ENCODE data around the gene WDR37.

Gene WDR37

DNA sequence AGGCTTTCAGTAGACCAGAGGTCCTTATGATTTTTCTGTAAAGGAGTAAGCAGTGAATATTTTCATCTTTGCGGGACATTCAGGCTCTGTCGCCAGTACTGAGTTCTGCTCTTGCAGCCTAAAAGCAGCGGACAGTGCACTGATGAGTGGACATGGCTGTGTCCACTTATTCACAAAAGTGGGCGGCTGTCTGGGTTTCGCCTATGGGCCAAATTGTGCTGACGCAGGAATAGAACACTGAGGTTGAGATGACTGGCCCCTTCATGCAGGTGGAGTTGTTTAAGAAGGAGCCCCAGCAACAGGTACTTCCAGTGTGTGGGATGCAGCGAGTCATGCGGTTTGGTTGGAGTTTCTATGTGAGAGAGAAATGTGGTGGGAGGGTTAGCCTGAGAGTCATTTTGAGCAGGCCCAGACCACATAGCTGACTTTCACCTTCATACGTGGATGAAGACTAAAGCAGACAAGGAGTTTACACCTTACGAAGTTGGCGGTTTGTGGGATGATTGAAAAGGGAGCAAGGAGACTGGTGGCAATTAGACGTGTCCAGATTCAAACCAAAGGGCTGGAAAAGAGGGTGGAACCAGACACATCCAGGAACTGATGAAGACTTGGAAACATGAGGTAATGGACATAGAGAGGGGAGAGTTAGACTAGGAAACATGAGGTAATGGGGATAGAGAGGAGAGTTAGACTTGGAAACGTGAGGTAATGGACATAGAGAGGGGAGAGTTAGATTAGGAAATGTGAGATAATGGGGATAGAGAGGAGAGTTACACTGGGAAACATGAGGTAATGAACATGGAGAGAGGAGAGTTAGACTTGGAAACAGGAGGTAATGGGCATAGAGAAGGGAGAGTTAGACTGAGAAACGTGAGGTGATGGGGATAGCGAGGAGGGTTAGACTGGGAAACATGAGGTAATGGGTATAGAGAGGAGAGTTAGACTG, 38.2 kb downstream of the WDR37 start:
- H3K4me3 ChIP-seq (replicated peaks in 1 of 2; ENCODE audit: low read depth in 2 of 2, low read length in 2 of 2) = no peak overlapping the region
- no peak for DNase-seq (ENCODE audit: low read depth in 2 of 2)
- TF ChIP-seq, protein P1, sequence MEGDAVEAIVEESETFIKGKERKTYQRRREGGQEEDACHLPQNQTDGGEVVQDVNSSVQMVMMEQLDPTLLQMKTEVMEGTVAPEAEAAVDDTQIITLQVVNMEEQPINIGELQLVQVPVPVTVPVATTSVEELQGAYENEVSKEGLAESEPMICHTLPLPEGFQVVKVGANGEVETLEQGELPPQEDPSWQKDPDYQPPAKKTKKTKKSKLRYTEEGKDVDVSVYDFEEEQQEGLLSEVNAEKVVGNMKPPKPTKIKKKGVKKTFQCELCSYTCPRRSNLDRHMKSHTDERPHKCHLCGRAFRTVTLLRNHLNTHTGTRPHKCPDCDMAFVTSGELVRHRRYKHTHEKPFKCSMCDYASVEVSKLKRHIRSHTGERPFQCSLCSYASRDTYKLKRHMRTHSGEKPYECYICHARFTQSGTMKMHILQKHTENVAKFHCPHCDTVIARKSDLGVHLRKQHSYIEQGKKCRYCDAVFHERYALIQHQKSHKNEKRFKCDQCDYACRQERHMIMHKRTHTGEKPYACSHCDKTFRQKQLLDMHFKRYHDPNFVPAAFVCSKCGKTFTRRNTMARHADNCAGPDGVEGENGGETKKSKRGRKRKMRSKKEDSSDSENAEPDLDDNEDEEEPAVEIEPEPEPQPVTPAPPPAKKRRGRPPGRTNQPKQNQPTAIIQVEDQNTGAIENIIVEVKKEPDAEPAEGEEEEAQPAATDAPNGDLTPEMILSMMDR (IDR thresholded peaks at IDR 0.05; ENCODE audit: low read depth, low read length) = no peak

DNA sequence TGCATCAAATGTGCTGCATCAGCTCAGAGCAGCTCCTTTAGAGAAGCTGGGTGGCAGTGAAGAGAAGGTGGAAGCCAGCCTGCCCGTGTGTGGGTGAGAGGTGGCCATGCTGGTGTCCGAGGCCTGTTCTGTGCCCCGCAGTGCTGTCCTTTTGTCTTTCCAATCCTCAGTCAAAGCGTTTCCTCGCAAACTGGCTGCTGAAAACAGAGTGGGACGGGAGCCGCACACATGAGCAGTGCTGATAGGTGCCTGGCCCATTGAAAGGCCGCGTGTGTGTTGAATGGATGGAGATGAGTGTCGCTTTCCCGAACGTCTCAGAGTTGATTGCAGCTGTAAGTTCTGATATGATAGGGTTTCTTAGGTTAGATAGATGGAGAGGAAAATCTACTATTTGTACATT, 39.3 kb downstream of the WDR37 start:
- DNase-seq (ENCODE audit: low read depth in 2 of 2) = no peak
- no peak overlapping the region for H3K4me3 ChIP-seq (replicated peaks in 1 of 2; ENCODE audit: low read depth in 2 of 2, low read length in 2 of 2)
- TF ChIP-seq, protein P1 (IDR thresholded peaks at IDR 0.05; ENCODE audit: low read depth, low read length) = no peak

DNA sequence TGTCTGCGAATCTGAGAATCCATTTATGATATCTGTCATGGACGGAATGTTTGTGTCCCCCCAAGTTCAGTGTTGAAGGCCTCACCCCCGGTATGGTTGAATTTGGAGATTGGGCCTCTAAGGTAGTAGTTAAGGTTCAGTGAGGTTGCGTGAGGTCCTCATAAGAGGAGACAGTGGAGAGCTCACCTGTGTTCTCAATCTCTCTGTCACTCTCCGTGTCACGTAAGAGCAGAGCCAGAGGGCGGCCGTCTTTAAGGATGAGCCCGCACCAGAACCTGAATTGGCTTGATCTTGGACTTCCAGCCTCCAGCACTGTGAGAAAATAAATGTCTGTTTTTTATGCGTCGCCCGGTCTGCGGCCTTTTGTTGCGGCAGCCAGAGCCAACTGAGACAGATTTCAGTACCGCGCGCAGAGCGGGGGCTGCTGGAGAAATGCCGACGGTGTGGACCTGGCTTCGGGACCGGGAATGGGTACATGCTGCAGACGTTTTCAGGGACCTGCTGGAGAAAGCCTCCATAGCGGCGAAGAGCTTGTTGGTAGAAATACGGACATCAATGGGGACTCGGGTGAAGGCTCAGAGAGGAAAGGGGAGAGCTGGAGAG, 40.2 kb downstream of the WDR37 start:
- TF ChIP-seq, protein P1 (IDR thresholded peaks at IDR 0.05; ENCODE audit: low read depth, low read length) = no peak
- DNase-seq (ENCODE audit: low read depth in 2 of 2) = no peak
- no peak overlapping the region for H3K4me3 ChIP-seq (replicated peaks in 1 of 2; ENCODE audit: low read depth in 2 of 2, low read length in 2 of 2)

DNA sequence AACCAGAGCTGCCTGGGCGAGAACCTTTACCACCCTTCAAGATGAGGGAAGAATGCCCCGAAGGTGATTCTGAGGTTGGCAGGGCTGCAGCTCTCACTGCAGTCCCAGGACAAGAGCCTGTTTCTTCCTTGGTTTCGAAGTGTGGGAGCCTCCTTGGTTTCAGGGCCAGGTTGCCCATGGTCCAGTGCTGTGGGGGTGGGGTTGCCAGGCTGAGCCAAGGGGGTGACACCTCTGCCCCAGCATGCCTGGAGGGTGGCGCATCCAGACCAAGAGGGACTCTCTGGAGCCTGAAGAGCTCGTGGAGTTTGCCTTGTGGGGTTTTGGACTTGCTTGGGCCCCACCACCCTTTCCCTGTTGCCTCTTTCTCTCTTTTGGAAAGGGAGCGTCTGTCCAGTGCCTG, 41.3 kb downstream of the WDR37 start:
- DNase-seq (ENCODE audit: low read depth in 2 of 2) = no peak
- TF ChIP-seq, protein P1 (IDR thresholded peaks at IDR 0.05; ENCODE audit: low read depth, low read length) = no peak
- no peak overlapping the region for H3K4me3 ChIP-seq (replicated peaks in 1 of 2; ENCODE audit: low read depth in 2 of 2, low read length in 2 of 2)

DNA sequence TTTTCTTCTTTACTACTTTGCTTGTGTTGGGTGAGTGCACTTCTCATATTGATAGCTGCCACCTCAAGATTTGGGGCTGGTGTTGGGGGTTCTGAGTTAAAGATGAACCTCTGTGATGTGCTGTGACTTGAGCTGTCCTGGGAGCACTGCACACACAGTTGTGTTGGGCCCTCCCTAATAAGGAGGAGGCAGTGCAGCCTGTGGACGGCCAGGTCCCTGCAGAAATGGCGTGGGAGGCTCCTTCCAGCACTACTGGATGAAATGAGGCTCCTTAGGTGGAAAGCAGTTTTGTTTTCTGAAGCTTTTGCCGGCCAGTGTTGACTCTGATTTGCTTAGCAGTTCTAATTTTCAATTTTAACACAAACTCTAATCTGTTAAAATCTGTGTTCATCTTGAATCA, 44.0 kb downstream of the WDR37 start:
- no peak overlapping the region for H3K4me3 ChIP-seq (replicated peaks in 1 of 2; ENCODE audit: low read depth in 2 of 2, low read length in 2 of 2)
- TF ChIP-seq, protein P1 (IDR thresholded peaks at IDR 0.05; ENCODE audit: low read depth, low read length) = no peak
- peak in 1 of 2 donors; percentile 11 for DNase-seq (ENCODE audit: low read depth in 2 of 2)

DNA sequence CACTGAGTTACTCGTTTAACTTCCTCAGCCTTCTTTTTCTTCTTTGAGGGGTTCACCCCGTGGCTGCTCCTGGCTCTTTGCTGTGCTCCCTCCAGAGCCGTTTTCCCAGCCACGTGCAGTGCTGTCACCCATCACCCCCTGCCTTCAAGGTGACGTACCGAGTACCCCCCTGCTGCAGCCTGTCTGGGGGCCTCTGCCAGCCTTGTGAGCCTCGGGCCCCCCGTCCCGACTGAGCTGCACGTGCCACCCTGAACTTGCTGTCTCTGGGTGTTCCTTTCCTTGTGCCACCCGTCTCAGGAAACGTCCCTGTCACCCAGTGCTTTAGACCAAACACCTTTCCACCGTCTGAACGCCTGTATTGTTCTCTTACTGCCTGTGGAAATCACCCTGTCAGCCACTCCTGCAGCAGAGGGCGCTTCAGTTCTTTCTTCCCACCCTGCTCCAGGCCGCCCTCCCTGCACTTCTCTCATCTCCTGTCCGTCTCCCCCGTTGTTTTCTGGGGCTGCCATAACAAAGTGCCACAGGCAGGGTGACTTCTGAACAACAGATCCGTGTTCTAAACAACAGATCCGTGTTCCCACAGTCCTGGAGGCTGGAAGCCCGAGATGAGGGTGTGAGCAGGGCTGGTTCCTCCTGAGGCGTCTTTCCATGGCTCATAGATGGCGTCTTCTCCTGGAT, 44.6 kb downstream of the WDR37 start:
- DNase-seq (ENCODE audit: low read depth in 2 of 2) = no peak
- TF ChIP-seq, protein P1 (IDR thresholded peaks at IDR 0.05; ENCODE audit: low read depth, low read length) = no peak

More for the DNA sequence above, 44.6 kb downstream of the WDR37 start:
- no peak overlapping the region for H3K4me3 ChIP-seq (replicated peaks in 1 of 2; ENCODE audit: low read depth in 2 of 2, low read length in 2 of 2)
